NCI-H2107 treated with DMSO at 0.1 percent for 48 hours (cell line): ENCODE data around the gene SLC38A4.

Source experiments
- DNase-seq: peaks from one replicate; lab custom pipeline; 2025; ENCODE audit not compliant: unreplicated experiment; lab: John Stamatoyannopoulos, UW

The SLC38A4 gene

GRCh38 chr12:46717868-46718267, 107.9 kb downstream of the SLC38A4 start:
- no peak for DNase-seq

GRCh38 chr12:46717159-46717558, 108.6 kb downstream of the SLC38A4 start:
- no peak for DNase-seq
